Measurements from ENCODE around the gene CCZ1B.
"Not testable (repeated sequence)": the region's sequence is repeated elsewhere in the genome, so short reads cannot be mapped to it uniquely, and the experiment has no call there.

The CCZ1B gene

GRCh38 chr7:6826151-6826550 is at the start of gene CCZ1B:
Gene CCZ1B (minus strand): TSS chr7:6826275. CDS start chr7:6826197, 78 bp downstream.
- peak; percentile 75 for DNase-seq (ENCODE audit: low read depth, low spot score)

- not testable (repeated sequence) for DNase-seq (ENCODE audit: low read depth, low spot score)
These were observed 48.9 kb upstream of the CCZ1B start for GRCh38 chr7:6875022-6875421.

- not testable (repeated sequence) for DNase-seq (ENCODE audit: low read depth, low spot score)
These were observed 46.3 kb upstream of the CCZ1B start for GRCh38 chr7:6872246-6872945.

- DNase-seq (ENCODE audit: low read depth, low spot score), result peak; percentile 43
These were observed 45.5 kb upstream of the CCZ1B start for GRCh38 chr7:6871421-6872144.

- DNase-seq (ENCODE audit: low read depth, low spot score), result not testable (repeated sequence)
These were observed 38.7 kb upstream of the CCZ1B start for GRCh38 chr7:6864751-6865150.

- DNase-seq (ENCODE audit: low read depth, low spot score), result not testable (repeated sequence)
These were observed 38.1 kb upstream of the CCZ1B start for GRCh38 chr7:6864188-6864587.

GRCh38 chr7:6862876-6863275 is 36.8 kb upstream of the CCZ1B start:
- not testable (repeated sequence) for DNase-seq (ENCODE audit: low read depth, low spot score)

- DNase-seq (ENCODE audit: low read depth, low spot score), result peak; percentile 87
These were observed 31.7 kb upstream of the CCZ1B start for GRCh38 chr7:6857721-6858314.

- DNase-seq (ENCODE audit: low read depth, low spot score), result peak; percentile 8
These were observed 29.6 kb upstream of the CCZ1B start for GRCh38 chr7:6855563-6856131.

GRCh38 chr7:6854747-6855562 is 28.9 kb upstream of the CCZ1B start:
- DNase-seq (ENCODE audit: low read depth, low spot score), result peak; percentile 10

- not testable (repeated sequence) for DNase-seq (ENCODE audit: low read depth, low spot score)
These were observed 27.6 kb upstream of the CCZ1B start for GRCh38 chr7:6853681-6854080.

- DNase-seq (ENCODE audit: low read depth, low spot score), result not testable (repeated sequence)
These were observed 23.1 kb upstream of the CCZ1B start for GRCh38 chr7:6849127-6849526.

- DNase-seq (ENCODE audit: low read depth, low spot score), result not testable (repeated sequence)
These were observed 21.7 kb upstream of the CCZ1B start for GRCh38 chr7:6847751-6848150.

- DNase-seq (ENCODE audit: low read depth, low spot score), result not testable (repeated sequence)
These were observed 19.9 kb upstream of the CCZ1B start for GRCh38 chr7:6845971-6846449.

GRCh38 chr7:6843654-6844053 is 17.6 kb upstream of the CCZ1B start:
- not testable (repeated sequence) for DNase-seq (ENCODE audit: low read depth, low spot score)

GRCh38 chr7:6843092-6843491 is 17.0 kb upstream of the CCZ1B start:
- DNase-seq (ENCODE audit: low read depth, low spot score), result peak; percentile 18

- DNase-seq (ENCODE audit: low read depth, low spot score), result peak; percentile 32
These were observed 16.3 kb upstream of the CCZ1B start for GRCh38 chr7:6842278-6842921.

- DNase-seq (ENCODE audit: low read depth, low spot score), result not testable (repeated sequence)
These were observed 11.0 kb upstream of the CCZ1B start for GRCh38 chr7:6837081-6837480.

- DNase-seq (ENCODE audit: low read depth, low spot score), result not testable (repeated sequence)
These were observed 9.4 kb upstream of the CCZ1B start for GRCh38 chr7:6835521-6835920.

- DNase-seq (ENCODE audit: low read depth, low spot score), result no peak
These were observed 7.6 kb upstream of the CCZ1B start for GRCh38 chr7:6833636-6834035.
